Inflammatory macrophage treated with lipopolysaccharide for 1 hour (primary cell): Measurements from ENCODE around the gene PXMP4.

Source experiments
- DNase-seq, 2 donors: peaks; one replicate each; pipeline ENCODE4 v3.0.0-alpha.2; 2020 to 2022

The PXMP4 gene

GRCh38 chr20:33667676-33668465, 52.2 kb downstream of the PXMP4 start:
- peak; percentile 62 to 72 for DNase-seq

GRCh38 chr20:33667245-33667675, 52.9 kb downstream of the PXMP4 start:
- DNase-seq: no peak

DNA sequence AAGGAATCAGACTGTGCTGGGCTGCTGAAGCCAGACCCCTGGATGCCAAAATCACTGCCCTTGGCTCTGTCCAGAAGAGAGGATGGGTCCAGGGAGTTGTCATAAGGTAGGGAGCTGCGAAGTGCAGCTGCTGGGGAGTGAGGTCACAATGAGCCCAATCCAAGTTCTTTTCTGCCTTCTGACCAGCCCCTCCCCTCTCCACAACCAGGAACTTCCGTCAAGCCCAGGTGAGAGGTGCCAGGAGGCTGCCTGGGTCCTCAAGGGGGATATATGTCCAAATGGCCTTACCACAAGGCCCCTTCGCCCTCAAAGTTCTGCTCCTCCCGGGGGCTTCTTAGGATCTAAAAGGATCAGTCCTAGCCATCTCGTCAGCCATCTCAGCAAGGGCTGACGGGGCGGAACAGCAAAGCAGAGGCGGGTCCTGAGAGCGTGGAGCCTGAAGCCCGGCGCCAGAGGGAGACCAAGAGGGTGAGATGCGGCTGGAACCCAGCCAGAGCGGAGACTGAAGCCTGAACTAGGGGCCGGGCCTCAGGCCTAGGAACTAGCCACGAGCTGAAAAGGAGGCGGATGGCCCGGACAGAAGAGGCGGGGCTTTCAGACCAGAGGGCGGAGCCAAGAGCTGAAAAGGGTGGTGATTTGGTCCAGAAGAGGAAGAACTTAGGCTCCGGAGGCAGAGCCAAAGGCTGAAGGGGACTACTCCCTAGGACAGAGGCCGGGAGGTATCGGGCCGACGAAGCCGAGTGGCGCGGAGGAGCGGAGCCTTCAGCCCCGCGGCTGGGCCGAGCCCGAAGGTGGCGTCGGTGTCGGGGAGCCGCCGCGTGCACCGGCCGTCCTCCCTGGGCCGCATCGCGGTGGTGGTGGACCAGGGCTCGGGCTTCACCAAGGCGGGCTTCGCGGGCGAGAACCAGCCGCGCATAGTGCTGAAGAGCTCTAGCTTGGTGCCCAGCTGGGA, 53.5 kb downstream of the PXMP4 start, which contains the start of gene ACTL10:
Gene ACTL10 (plus strand): TSS at position 651 of the 952 bp plus-strand sequence. CDS start 555 bp downstream, outside the sequence.
- peak; percentile 98 for DNase-seq

DNA sequence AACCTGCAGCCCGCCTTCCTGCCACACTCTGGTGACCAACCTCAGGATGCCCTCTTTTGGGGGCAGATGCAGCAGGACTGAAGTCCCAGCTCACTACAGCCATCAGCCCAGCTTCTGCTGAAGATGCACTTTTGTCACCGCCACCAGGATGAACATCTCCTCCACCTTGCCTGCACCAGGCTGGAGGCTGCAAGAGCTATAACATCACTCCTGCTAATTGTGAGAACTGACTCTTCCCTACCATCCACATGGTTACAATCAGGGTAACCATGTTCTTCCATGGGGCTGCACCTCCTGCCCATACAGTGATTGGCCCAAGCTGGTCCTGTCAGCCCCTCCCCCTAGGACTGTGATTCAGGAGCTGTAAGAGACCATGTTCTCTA, 55.4 kb downstream of the PXMP4 start:
- no peak for DNase-seq

DNA sequence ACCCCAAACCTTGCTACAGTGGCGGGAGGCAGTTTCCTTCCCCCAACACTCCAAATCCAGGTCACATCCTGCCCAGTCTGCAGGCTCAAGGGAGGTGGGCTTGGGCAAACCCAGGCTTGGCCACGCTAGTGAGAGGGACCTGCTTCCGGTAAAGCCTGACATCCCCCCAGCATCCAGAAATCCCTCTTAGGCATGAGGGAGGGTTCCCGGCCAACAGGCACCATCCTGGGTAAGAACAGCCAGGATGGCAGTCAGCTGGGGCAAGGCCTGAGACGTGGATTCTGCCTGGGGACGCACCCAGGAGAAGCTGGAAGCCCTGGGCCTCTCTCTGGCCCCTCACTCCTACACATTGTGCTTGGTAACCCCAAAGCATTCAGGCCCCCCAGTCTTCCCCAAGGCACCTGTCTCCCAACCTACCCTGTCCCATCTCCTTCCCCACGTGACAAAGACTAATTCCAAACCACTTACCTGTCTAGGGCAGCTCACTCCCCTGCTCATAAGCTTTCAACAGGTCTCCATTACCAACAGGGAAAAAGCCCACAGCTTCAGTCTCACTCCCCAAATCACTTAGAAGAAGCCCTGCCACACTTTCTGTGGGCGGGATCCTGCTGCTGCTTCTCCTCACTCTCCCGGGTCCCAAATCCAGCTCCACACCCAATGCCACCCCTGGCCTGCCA, 55.9 kb downstream of the PXMP4 start:
- DNase-seq: no peak

GRCh38 chr20:33663161-33664084, 56.7 kb downstream of the PXMP4 start:
- DNase-seq: peak; percentile 51 to 74

DNA sequence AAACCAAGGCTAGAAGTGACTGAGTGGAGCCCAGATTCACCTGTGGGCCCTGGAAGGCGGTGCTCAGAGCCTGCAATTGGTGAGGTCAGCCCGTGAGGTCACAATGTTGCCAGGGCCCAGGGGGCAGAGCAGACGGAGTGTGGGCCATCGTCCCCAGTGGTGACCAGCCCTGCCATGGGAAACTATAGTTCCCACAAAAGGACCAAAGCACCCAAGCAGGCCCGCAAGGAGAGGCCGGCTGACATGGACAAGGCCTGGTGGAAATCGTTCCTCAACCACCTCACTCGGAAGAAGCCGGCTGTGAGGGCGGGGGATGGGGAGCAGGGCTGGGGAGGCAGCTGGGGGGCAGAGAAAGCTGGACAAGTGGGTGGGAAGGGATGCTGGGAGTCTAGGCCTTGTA, 57.9 kb downstream of the PXMP4 start, which contains the start of gene C20orf144:
Gene C20orf144 (plus strand): TSS at position 156 of the 400 bp plus-strand sequence. CDS start 19 bp downstream, at position 175.
- DNase-seq: no peak

DNA sequence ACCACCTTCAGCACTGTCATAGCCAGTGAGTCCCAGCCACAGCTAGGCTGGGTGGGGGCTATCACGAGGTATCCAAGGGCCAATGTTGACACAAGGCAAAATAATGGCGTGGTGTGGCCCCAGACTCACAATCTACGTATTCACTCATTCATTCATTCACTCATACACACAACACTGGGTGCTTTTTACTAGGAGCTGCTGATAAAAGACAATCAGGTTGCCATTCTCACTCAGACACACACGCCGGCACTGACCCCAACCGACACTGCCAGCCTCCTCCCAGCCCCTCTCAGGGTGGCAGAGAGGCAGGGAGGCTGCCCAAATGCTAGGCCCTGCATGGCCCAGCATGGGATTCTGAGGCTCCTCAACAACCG, 59.4 kb downstream of the PXMP4 start:
- DNase-seq: no peak

DNA sequence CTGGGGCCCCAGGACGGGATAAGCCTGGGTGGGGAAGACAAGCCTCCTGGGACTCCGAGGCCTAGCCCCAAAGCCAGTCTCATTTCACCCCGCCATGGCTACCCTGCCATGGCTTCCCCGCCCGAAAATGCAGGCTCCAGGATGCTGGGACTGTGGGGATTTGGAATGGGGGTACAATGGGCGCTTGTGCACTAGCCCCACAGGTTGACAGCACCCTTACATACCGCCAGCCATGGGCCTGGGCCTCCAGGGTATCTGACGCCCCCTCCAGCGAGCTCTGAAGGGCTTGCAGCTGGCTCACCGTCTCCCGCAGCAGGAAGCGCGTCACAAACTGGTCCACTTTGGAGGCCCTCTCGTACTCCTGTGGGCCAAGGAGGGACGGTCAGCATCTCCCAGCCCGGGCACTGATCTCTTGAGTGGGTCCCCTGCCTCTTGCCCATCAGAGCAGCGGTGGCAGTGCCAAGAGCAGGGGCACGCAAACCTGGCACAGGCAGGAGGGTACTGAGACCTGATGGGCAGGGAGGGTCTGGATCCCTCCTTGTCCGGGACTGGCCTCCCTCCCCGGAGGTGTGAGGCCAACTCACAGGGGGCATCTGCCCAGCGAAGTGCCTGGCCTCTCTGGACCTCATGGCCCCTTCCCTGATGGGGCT, 60.0 kb downstream of the PXMP4 start:
- DNase-seq: no peak

GRCh38 chr20:33659341-33660034, 60.6 kb downstream of the PXMP4 start:
- no peak for DNase-seq

- DNase-seq: no peak
Observed at GRCh38 chr20:33658929-33659328, 61.2 kb downstream of the PXMP4 start.

- no peak for DNase-seq
Observed at GRCh38 chr20:33658510-33658909, 61.6 kb downstream of the PXMP4 start.

- no peak for DNase-seq
Observed at GRCh38 chr20:33657704-33658095, 62.4 kb downstream of the PXMP4 start.

- no peak for DNase-seq
Observed at GRCh38 chr20:33656783-33657703, 63.1 kb downstream of the PXMP4 start.

DNA sequence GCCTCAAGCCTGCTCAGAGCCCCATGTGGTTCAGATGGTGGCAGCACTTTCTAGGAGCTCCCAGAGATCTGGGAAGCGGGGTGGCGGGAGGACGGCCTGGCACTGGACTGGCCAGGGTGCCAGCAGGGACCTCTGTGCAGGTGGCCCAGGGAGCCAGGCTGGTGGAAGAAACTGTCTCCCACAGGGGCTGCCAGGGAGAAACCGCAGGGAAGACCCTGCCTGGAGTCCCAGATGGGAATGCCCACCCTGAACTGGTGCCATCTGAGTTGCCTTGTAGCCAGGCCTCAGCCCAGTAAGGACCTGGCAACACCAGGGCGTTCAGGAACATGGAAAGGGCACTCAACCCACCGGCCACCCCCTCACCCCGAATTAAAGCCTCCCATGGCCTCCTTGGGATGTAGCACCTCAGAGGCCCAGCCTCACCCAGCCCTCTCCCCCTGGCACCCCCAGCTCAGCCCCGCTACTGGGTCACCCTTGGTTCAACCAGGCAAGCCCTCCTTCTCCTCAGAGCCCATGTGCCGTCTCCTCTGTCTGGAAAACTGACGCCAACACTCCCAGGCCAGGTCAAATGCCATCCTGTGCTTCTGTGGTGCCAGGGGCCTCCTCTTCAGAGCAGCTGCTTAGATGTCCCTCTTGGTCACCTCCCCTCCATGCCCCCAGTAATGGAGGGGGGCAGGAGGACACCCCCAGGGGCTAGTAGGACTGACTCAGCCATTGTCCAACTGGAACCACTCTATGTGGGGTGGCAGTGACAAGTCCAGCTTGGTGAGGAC, 63.9 kb downstream of the PXMP4 start:
- no peak for DNase-seq

- DNase-seq: no peak
Observed at GRCh38 chr20:33655164-33655563, 64.9 kb downstream of the PXMP4 start.

GRCh38 chr20:33654680-33655161, 65.4 kb downstream of the PXMP4 start:
- DNase-seq: no peak

GRCh38 chr20:33653900-33654596, 66.1 kb downstream of the PXMP4 start:
- DNase-seq: no peak
